Aorta (tissue), 5 donors: ENCODE data around the gene TMEM271. TPM values are rescaled to one million over a fixed set of nuclear protein-coding genes. Genes with fewer than 3 reads are reported as not detected.
A peak's percentile ranks its signal among the peaks of the same experiment; 100 is the strongest.
"Not testable (repeated sequence)": the region's sequence is repeated elsewhere in the genome, so short reads cannot be mapped to it uniquely, and the experiment has no call there.

Experiments used
- ATAC-seq: fragments of 200-7000 bp; cut with Tn5 transposase; one replicate; pipeline ENCODE4 v1.9.1; 2022; ENCODE audit warnings: moderate library complexity; ENCODE audit not compliant: low FRiP score
- DNase-seq, 2 donors: peaks; one replicate each; pipeline ENCODE4 v3.0.0-alpha.2; 2020
- H3K27ac ChIP-seq, 2 donors: one replicate each; pipeline ENCODE4 v1.5.1; 2013; ENCODE audit warnings: low read length in 2 of 2, mild to moderate bottlenecking in 2 of 2, moderate library complexity in 2 of 2, control low read depth in 1 of 2, inconsistent platforms in 1 of 2, low read depth in 1 of 2
- H3K27me3 ChIP-seq, 2 donors: one replicate each; pipeline ENCODE4 v1.6.1; 2013; ENCODE audit warnings: control low read depth in 1 of 2, low read length in 1 of 2, mild to moderate bottlenecking in 1 of 2, moderate library complexity in 1 of 2; ENCODE audit not compliant: insufficient read depth in 2 of 2, control insufficient read depth in 1 of 2
- H3K36me3 ChIP-seq, 2 donors: one replicate each; pipeline ENCODE4 v1.6.1; 2013; ENCODE audit warnings: control low read depth in 1 of 2, low read length in 1 of 2, mild to moderate bottlenecking in 1 of 2; ENCODE audit not compliant: insufficient read depth in 2 of 2, control insufficient read depth in 1 of 2
- H3K4me1 ChIP-seq, 2 donors: one replicate each; pipeline ENCODE4 v1.6.1; 2013; ENCODE audit warnings: low read length in 2 of 2, control low read depth in 1 of 2, mild to moderate bottlenecking in 1 of 2, moderate library complexity in 1 of 2; ENCODE audit not compliant: insufficient read depth in 2 of 2, control insufficient read depth in 1 of 2
- H3K4me3 ChIP-seq, 2 donors: one replicate each; pipeline ENCODE4 v1.5.1; 2013; ENCODE audit warnings: low read length in 2 of 2, control low read depth in 1 of 2, mild to moderate bottlenecking in 1 of 2
- H3K9me3 ChIP-seq: one replicate; pipeline ENCODE4 v1.6.1; 2013; ENCODE audit warnings: mild to moderate bottlenecking, low read length; ENCODE audit not compliant: control insufficient read depth
- WGBS, 2 donors: extraction: QIAGEN DNeasy Blood & Tissue Kit; methylation state at CpG; one replicate each; pipeline ENCODE4 v1.1.7; 2013; 5-methylcytosine and 5-hydroxymethylcytosine counted together
- intact Hi-C, 2 donors: fragments of 100-400 bp; cut with DNase I; formaldehyde crosslinking; loops; one replicate each; pipeline versions ENCODE4 v1.14.2 to v1.15.0; 2022
- polyA plus RNA-seq, 2 donors: library from polyadenylated mRNA; stranded (reverse); fragments of 200-250 nt; gene quantifications; one replicate each; pipeline ENCODE4 v1.2.3, GENCODE V29; 2013
- total RNA-seq, 2 donors: library from RNA; stranded (reverse); fragmentation: NEBNext Ultra II Directional; extraction: Animal tissue kit (Norgen Biotek cat#: 25700); gene quantifications; one replicate each; pipeline ENCODE4 v1.2.1, GENCODE V29; 2021
- donor health status: healthy with polysubstance abuse.
- donor health status: Bipolar disorder and iron deficiency.
- donor health status: DM: no; HTN: no; CAD: no.
- donor health status: DM: no; HTN: no; CAD: no.
- donor health status: DM: yes; HTN: yes; CAD: no.

TMEM271 gene
- total and polyA plus RNA-seq, 4 donors, result not detected

GRCh38 chr4:601612-602558 lies 25.8 kb upstream of the TMEM271 start:
- intact Hi-C loops, result no loop called here
- H3K4me1 ChIP-seq, result no peaks in the 10 kb centered on the region
- H3K36me3 ChIP-seq, result no peaks in the 10 kb centered on the region
- H3K9me3 ChIP-seq, result no peaks in the 10 kb centered on the region
- DNase-seq (no peak), ATAC-seq (peak; percentile 26)
- H3K27me3 ChIP-seq, result no peaks in the 10 kb centered on the region
- H3K27ac ChIP-seq, result no peak overlapping the region
- WGBS, 2 donors, result 81 to 85% methylated on average over 24 of the region's 24 CpGs
- no peak overlapping the region for H3K4me3 ChIP-seq

- WGBS, 2 donors, result 57 to 58% methylated on average over 11 of the region's 11 CpGs
- H3K27me3 ChIP-seq, result no peaks in the 10 kb centered on the region
- intact Hi-C loops, result no loop called here
- ATAC-seq, result no peak
- no peak overlapping the region for H3K4me3 ChIP-seq
- no peaks in the 10 kb centered on the region for H3K9me3 ChIP-seq
- H3K27ac ChIP-seq, result no peak overlapping the region
- no peaks in the 10 kb centered on the region for H3K4me1 ChIP-seq
- DNase-seq, result no peak
- H3K36me3 ChIP-seq, result no peaks in the 10 kb centered on the region
These were observed 24.9 kb upstream of the TMEM271 start for GRCh38 chr4:600850-601515.

GRCh38 chr4:600166-600565 lies 24.1 kb upstream of the TMEM271 start:
- intact Hi-C loops, result no loop called here
- H3K4me3 ChIP-seq, result no peak overlapping the region
- no peak overlapping the region for H3K27ac ChIP-seq
- H3K36me3 ChIP-seq, result no peaks in the 10 kb centered on the region
- H3K9me3 ChIP-seq, result no peaks in the 10 kb centered on the region
- DNase-seq (no peak), ATAC-seq (no peak)
- no peaks in the 10 kb centered on the region for H3K4me1 ChIP-seq
- no peaks in the 10 kb centered on the region for H3K27me3 ChIP-seq
- WGBS, 2 donors, result 67 to 70% methylated on average over 6 of the region's 6 CpGs

DNA sequence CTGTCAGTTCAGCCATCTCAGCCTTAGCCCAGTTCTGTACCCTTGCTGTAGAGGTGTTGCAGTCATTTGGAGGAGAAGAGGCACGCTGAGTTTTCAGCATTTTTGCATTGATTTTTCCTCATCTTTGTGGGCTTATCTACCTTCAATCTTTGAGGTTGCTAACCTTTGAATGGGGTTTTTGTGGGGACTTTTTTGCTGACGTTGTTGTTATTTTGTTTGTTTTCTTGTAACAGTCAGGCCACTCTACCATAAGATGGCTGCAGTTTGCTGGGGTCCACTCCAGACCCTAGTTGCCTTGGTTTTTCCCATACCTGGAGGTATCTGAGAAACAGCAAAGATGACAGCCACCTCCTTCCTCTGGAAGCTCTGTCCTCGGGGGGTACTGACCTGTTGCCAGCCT lies 22.8 kb upstream of the TMEM271 start:
- Histone ChIP-seq H3K4me3 (no peak overlapping the region), H3K4me1 (no peaks in the 10 kb centered on the region), H3K9me3 (no peaks in the 10 kb centered on the region), H3K27me3 (no peaks in the 10 kb centered on the region), H3K36me3 (no peaks in the 10 kb centered on the region), H3K27ac (no peak overlapping the region)
- DNase-seq, result no peak
- WGBS, 2 donors, result 76 to 77% methylated on average over 3 of the region's 3 CpGs
- intact Hi-C loops, result no loop called here
- no peak for ATAC-seq

GRCh38 chr4:592825-593520 lies 16.9 kb upstream of the TMEM271 start:
- H3K9me3 ChIP-seq, result peaks cover 4% of the 10 kb centered on the region
- WGBS, 2 donors, result 68 to 72% methylated on average over 5 of the region's 5 CpGs
- no peaks in the 10 kb centered on the region for H3K36me3 ChIP-seq
- no peaks in the 10 kb centered on the region for H3K4me1 ChIP-seq
- no peak for ATAC-seq
- no peaks in the 10 kb centered on the region for H3K27me3 ChIP-seq
- DNase-seq, result no peak
- no peak overlapping the region for H3K4me3 ChIP-seq
- intact Hi-C loops, result no loop called here
- H3K27ac ChIP-seq, result no peak overlapping the region

GRCh38 chr4:592178-592577 lies 16.1 kb upstream of the TMEM271 start:
- H3K27ac ChIP-seq, H3K4me1 ChIP-seq, H3K4me3 ChIP-seq, H3K36me3 ChIP-seq, ATAC-seq, intact Hi-C loops, H3K9me3 ChIP-seq, DNase-seq, H3K27me3 ChIP-seq: not testable (repeated sequence)
- 85% methylated on average over 11 to 12 of the region's 13 CpGs for WGBS, 2 donors

DNA sequence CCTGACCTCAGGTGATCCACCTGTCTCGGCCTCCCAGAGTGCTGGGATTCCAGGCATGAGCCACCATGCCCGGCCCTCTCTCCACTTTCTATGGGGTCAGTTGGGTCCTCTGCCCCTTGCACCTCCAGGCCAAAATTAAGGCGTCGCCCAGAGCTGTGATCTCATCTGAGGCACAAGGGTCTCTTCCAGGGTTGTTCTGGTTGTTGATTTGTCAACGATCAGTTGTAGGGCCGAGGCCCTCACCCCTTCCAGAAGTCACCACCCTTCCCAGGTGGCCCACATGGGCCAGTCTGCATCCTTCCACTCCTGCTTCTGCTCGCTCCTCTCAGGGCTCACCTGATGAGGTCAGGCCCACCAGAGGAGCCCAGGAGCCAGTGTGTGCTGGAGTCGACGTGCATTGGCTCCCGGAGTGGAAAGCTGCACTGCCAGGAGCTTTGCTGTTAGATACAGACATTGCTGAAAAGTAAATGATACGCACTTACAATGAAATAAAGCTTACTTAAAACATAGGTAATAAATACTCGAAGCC lies 14.3 kb upstream of the TMEM271 start:
- no peak overlapping the region for H3K27ac ChIP-seq
- intact Hi-C loops, result no loop called here
- H3K27me3 ChIP-seq, result no peaks in the 10 kb centered on the region
- H3K4me3 ChIP-seq, result no peak overlapping the region
- H3K9me3 ChIP-seq, result peaks cover 6% of the 10 kb centered on the region
- no peak for ATAC-seq
- no peaks in the 10 kb centered on the region for H3K36me3 ChIP-seq
- no peaks in the 10 kb centered on the region for H3K4me1 ChIP-seq
- DNase-seq, result no peak
- 89 to 92% methylated on average over 12 of the region's 12 CpGs for WGBS, 2 donors

GRCh38 chr4:589219-589963 lies 13.3 kb upstream of the TMEM271 start:
- Histone ChIP-seq H3K9me3 (peaks cover 6% of the 10 kb centered on the region), H3K27ac (no peak overlapping the region), H3K4me3 (no peak overlapping the region), H3K36me3 (no peaks in the 10 kb centered on the region), H3K4me1 (no peaks in the 10 kb centered on the region), H3K27me3 (no peaks in the 10 kb centered on the region)
- no peak for DNase-seq
- intact Hi-C loops, result no loop called here
- 82 to 88% methylated on average over 16 of the region's 16 CpGs for WGBS, 2 donors
- ATAC-seq, result no peak
